CD4-positive, alpha-beta T cell treated with Interleukin-17A for 4 hours (primary cell): Measurements from ENCODE around the gene KIF16B.
"Not testable (repeated sequence)": the region's sequence is repeated elsewhere in the genome, so short reads cannot be mapped to it uniquely, and the experiment has no call there.

Source experiments
- DNase-seq: peaks from one replicate; pipeline ENCODE4 v3.0.0-alpha.2; 2020; ENCODE audit warnings: mixed read lengths

The KIF16B gene

GRCh38 chr20:16472045-16472872 is 101.0 kb downstream of the KIF16B start:
- DNase-seq: no peak

- DNase-seq: no peak
Observed at GRCh38 chr20:16469395-16469905, 103.8 kb downstream of the KIF16B start.

- no peak for DNase-seq
Observed at GRCh38 chr20:16462711-16463110, 110.5 kb downstream of the KIF16B start.

- no peak for DNase-seq
Observed at GRCh38 chr20:16459019-16459700, 114.1 kb downstream of the KIF16B start.

GRCh38 chr20:16457514-16457913 is 115.7 kb downstream of the KIF16B start:
- DNase-seq: no peak

GRCh38 chr20:16455324-16455723 is 117.9 kb downstream of the KIF16B start:
- DNase-seq: no peak

GRCh38 chr20:16451982-16452381 is 121.3 kb downstream of the KIF16B start:
- no peak for DNase-seq

GRCh38 chr20:16451001-16451400 is 122.2 kb downstream of the KIF16B start:
- no peak for DNase-seq

GRCh38 chr20:16446991-16447390 is 126.3 kb downstream of the KIF16B start:
- DNase-seq: no peak

- DNase-seq: no peak
Observed at GRCh38 chr20:16446246-16446645, 127.0 kb downstream of the KIF16B start.

GRCh38 chr20:16445482-16445881 is 127.8 kb downstream of the KIF16B start:
- no peak for DNase-seq

GRCh38 chr20:16444057-16444777 is 129.0 kb downstream of the KIF16B start:
- no peak for DNase-seq

GRCh38 chr20:16441546-16442164 is 131.6 kb downstream of the KIF16B start:
- DNase-seq: no peak

- DNase-seq: no peak
Observed at GRCh38 chr20:16440686-16441085, 132.6 kb downstream of the KIF16B start.

GRCh38 chr20:16439540-16439939 is 133.7 kb downstream of the KIF16B start:
- DNase-seq: not testable (repeated sequence)

- DNase-seq: no peak
Observed at GRCh38 chr20:16438100-16438499, 135.1 kb downstream of the KIF16B start.

GRCh38 chr20:16437387-16437996 is 135.8 kb downstream of the KIF16B start:
- DNase-seq: no peak

- DNase-seq: peak; percentile 35
Observed at GRCh38 chr20:16434062-16434664, 139.1 kb downstream of the KIF16B start.

GRCh38 chr20:16433293-16433580 is 140.0 kb downstream of the KIF16B start:
- DNase-seq: no peak

- no peak for DNase-seq
Observed at GRCh38 chr20:16432466-16433292, 140.6 kb downstream of the KIF16B start.

- no peak for DNase-seq
Observed at GRCh38 chr20:16428112-16428511, 145.1 kb downstream of the KIF16B start.
